Measurements from ENCODE around the gene PRKAR1B.

DNA sequence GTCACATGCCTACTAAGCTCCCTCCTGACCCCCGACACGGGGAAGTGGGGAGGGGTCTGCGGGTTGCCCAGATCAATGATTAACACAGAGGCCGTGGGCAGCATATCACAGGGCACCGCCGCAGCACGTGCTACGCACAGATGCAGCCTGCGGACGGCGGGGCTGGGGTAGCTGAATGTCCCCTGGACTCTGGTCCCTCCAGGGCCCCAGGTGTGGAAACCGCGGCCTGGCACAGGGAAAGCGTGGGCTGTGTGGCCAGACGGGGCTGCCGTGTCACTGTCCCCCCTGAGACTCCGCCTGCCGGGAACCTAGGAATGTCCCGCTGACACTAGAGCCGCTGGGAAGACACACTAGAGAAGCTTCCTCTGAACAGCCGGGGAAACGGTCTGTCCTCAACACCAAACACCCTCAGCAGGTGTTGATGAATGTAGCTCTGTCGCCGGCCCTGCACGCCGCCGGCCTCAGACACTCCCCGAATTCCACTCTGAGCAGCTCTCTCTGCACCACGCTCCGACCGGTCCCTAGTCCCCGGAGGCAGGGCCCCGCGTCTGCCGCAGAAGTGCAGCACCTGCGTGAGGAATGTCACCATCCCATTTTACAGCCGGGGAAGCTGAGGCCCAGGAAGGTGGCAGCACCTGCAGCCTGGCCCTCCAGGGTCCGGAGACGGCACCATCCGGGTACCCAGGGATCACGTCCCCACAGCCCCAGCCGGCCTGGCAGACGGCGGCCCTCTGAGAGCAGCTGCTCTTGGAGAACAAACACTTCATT is 174.0 kb downstream of the PRKAR1B start:
- TF ChIP-seq, protein P1, sequence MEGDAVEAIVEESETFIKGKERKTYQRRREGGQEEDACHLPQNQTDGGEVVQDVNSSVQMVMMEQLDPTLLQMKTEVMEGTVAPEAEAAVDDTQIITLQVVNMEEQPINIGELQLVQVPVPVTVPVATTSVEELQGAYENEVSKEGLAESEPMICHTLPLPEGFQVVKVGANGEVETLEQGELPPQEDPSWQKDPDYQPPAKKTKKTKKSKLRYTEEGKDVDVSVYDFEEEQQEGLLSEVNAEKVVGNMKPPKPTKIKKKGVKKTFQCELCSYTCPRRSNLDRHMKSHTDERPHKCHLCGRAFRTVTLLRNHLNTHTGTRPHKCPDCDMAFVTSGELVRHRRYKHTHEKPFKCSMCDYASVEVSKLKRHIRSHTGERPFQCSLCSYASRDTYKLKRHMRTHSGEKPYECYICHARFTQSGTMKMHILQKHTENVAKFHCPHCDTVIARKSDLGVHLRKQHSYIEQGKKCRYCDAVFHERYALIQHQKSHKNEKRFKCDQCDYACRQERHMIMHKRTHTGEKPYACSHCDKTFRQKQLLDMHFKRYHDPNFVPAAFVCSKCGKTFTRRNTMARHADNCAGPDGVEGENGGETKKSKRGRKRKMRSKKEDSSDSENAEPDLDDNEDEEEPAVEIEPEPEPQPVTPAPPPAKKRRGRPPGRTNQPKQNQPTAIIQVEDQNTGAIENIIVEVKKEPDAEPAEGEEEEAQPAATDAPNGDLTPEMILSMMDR (IDR thresholded peaks at IDR 0.05) = no peak
- TF ChIP-seq EZH2 (IDR thresholded peaks at IDR 0.05; ENCODE audit: borderline replicate concordance, insufficient read depth, low read depth, low read length, poor library complexity, severe bottlenecking) = no peak

All from B cell (primary cell).